Stimulated activated naive CD4-positive, alpha-beta T cell treated with Interleukin-2 at 50 U/mL for 16 hours (primary cell): ENCODE measurements around the gene TRIM3.

Experiments used
- DNase-seq: peaks from one replicate; lab custom pipeline; 2025; lab: John Stamatoyannopoulos, UW

The TRIM3 gene

GRCh38 chr11:6401464-6401863 lies 72.3 kb downstream of the TRIM3 start:
- no peak for DNase-seq

GRCh38 chr11:6400431-6401345 lies 73.1 kb downstream of the TRIM3 start:
- DNase-seq, result no peak
